RWPE2 (cell line): ENCODE results near the gene AGPS.

Experiments
- ATAC-seq: fragments of 200-7000 bp; cut with Tn5 transposase; 3 replicates; pipeline ENCODE4 v1.9.1; 2021; ENCODE audit warnings: low read depth
- DNase-seq: peaks from one replicate; pipeline ENCODE4 v3.0.0-alpha.2; 2020; ENCODE audit warnings: low spot score
- H3K27ac ChIP-seq: fragments of 450-650 bp; 2 replicates; pipeline ENCODE4 v1.5.1; 2017; ENCODE audit warnings: mild to moderate bottlenecking; ENCODE audit not compliant: poor library complexity, severe bottlenecking
- H3K27me3 ChIP-seq: fragments of 250-450 bp; sonication (Bioruptor Pico); 2 replicates; pipeline ENCODE4 v1.5.1; 2021; ENCODE audit warnings: mild to moderate bottlenecking, moderate library complexity; ENCODE audit not compliant: insufficient read depth, poor library complexity, severe bottlenecking
- H3K36me3 ChIP-seq: fragments of 250-450 bp; sonication (Bioruptor Pico); 2 replicates; pipeline ENCODE4 v1.5.1; 2020; ENCODE audit warnings: low read depth, mild to moderate bottlenecking, moderate library complexity
- H3K4me1 ChIP-seq: fragments of 250-450 bp; sonication (Bioruptor Pico); 2 replicates; pipeline ENCODE4 v1.5.1; 2021; ENCODE audit warnings: mild to moderate bottlenecking, moderate library complexity; ENCODE audit not compliant: insufficient read depth, poor library complexity, severe bottlenecking
- H3K4me3 ChIP-seq: fragments of 250-450 bp; sonication (Bioruptor Pico); 2 replicates; pipeline ENCODE4 v1.5.1; 2021; ENCODE audit warnings: mild to moderate bottlenecking, moderate library complexity; ENCODE audit not compliant: severe bottlenecking
- H3K9me3 ChIP-seq: fragments of 250-450 bp; sonication (Bioruptor Pico); 2 replicates; pipeline ENCODE4 v1.5.1; 2021; ENCODE audit warnings: mild to moderate bottlenecking, moderate library complexity; ENCODE audit not compliant: severe bottlenecking
- TF ChIP-seq, protein P1 (sequence below): fragments of 450-650 bp; IDR thresholded peaks from one replicate; pipeline ENCODE4 v1.5.1; 2017; ENCODE audit warnings: mild to moderate bottlenecking, moderate library complexity; ENCODE audit not compliant: poor library complexity, severe bottlenecking

Gene AGPS

DNA sequence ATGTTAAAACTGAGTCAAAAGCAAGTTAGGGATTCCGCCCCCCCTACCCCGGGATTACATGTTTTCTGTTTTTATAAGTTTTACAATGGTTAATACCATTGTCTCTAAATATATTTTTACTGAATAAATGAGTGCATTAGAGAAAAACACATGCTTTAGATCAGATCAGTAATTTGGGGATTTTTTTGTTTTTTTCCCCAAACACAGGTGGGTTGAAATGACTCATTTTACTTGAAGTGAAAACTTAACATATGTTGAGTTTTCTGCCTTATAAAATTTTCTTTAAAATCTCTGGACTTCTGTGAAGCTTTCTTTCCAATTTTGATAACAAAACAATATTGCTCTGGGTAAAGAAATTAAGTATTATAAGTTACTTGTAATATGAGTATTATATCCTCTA lies 114.4 kb downstream of the AGPS start:
- Histone ChIP-seq H3K9me3 (no peaks in the 10 kb centered on the region), H3K27me3 (no peaks in the 10 kb centered on the region), H3K4me3 (no peak overlapping the region), H3K36me3 (peaks cover 46% of the 10 kb centered on the region), H3K4me1 (no peaks in the 10 kb centered on the region), H3K27ac (no peak overlapping the region)
- TF ChIP-seq, protein P1, sequence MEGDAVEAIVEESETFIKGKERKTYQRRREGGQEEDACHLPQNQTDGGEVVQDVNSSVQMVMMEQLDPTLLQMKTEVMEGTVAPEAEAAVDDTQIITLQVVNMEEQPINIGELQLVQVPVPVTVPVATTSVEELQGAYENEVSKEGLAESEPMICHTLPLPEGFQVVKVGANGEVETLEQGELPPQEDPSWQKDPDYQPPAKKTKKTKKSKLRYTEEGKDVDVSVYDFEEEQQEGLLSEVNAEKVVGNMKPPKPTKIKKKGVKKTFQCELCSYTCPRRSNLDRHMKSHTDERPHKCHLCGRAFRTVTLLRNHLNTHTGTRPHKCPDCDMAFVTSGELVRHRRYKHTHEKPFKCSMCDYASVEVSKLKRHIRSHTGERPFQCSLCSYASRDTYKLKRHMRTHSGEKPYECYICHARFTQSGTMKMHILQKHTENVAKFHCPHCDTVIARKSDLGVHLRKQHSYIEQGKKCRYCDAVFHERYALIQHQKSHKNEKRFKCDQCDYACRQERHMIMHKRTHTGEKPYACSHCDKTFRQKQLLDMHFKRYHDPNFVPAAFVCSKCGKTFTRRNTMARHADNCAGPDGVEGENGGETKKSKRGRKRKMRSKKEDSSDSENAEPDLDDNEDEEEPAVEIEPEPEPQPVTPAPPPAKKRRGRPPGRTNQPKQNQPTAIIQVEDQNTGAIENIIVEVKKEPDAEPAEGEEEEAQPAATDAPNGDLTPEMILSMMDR, result no peak
- DNase-seq, result no peak
- no peak for ATAC-seq

DNA sequence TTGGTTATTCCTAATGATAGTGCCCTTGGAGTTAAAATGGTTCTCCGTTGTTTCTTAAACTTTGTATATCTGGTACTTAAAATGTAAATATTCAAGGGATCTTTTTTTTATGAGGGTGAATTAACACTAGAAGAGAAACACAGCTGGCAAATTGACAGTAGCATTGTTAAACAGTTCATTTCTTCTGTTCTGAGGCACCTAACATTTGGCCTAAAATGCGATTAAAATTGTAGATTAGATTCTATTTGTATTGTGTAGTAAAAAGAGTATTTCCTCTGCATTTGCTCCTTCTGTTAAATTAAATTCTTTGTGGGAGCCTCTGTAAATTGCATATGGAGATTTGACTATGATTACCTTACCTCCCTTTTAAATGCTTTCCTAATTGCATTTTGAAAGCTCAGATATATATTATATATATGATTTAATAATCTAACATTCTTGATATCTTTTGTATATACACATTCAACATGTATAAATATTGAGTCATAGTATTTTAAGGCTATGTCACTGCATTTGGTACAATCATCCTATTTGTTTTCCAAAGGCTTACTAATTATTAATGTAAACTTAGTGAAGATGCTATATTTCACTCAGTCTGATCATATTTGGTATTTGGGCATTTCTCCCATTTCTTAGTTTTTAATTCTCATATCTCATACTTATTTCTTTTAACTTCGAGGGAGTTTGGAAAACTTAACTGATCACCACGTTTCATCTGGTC lies 124.4 kb downstream of the AGPS start:
- DNase-seq, result no peak

DNA sequence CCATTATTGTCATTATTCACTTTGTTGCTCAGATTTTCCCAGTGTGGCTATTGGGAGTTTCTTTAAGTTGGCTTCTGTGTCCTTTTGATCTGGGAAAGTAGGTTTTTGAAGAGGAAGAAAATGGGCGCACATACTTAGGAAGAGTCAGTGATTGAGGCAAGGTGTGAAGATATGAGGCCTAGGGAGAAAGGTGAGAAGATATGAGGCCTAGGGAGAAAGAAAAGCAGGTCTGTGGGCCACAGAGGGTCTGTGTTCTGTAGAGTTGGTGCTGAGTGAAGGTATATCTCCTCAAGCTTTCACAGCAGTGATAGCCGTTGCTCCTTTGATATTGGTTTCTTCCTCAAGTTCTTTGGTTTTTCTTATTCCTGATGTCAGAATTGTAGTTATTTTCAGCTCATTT lies 126.2 kb downstream of the AGPS start:
- no peak for ATAC-seq
- TF ChIP-seq, protein P1, result no peak
- Histone ChIP-seq H3K27me3 (no peaks in the 10 kb centered on the region), H3K36me3 (peaks cover 26% of the 10 kb centered on the region), H3K9me3 (no peaks in the 10 kb centered on the region), H3K27ac (no peak overlapping the region), H3K4me3 (no peak overlapping the region), H3K4me1 (peaks cover 8% of the 10 kb centered on the region)
- no peak for DNase-seq

More for the DNA sequence above, 124.4 kb downstream of the AGPS start:
- no peak overlapping the region for H3K4me3 ChIP-seq
- H3K36me3 ChIP-seq, result peaks cover 24% of the 10 kb centered on the region
- no peak overlapping the region for H3K27ac ChIP-seq
- H3K4me1 ChIP-seq, result peaks cover 8% of the 10 kb centered on the region
- TF ChIP-seq, protein P1, result no peak
- H3K9me3 ChIP-seq, result no peaks in the 10 kb centered on the region
- no peak for ATAC-seq
- no peaks in the 10 kb centered on the region for H3K27me3 ChIP-seq

DNA sequence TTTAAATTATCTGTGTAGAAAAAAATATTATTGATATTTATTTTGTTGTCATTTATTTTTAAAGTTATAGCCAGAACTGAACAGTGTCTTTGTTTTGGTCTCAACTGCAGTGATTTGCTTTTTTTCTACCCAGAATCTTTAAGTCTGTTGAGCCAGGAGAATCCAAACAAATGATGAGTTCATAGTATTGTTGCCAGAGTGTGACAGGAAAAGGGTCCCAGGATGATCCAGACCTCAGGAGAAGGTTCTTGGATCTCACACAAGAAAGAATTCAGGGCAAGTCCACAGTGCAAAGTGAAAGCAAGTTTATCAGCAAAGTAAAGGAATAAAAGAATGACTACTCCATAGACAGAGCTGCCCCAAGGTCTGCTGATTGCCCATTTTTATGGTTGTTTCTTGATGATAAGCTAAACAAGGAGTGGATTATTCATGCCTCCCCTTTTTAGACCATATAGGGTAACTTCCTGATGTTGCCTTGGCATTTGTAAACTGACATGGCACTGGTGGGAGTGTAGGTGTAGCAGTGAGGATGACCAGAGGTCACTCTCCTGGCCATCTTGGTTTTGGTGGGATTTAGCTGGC lies 127.1 kb downstream of the AGPS start:
- Histone ChIP-seq H3K36me3 (peaks cover 29% of the 10 kb centered on the region), H3K4me1 (peaks cover 8% of the 10 kb centered on the region)

More for the DNA sequence above, 127.1 kb downstream of the AGPS start:
- Histone ChIP-seq H3K4me3 (no peak overlapping the region), H3K27ac (no peak overlapping the region), H3K9me3 (no peaks in the 10 kb centered on the region), H3K27me3 (no peaks in the 10 kb centered on the region)
- ATAC-seq, result no peak
- TF ChIP-seq, protein P1, result no peak
- no peak for DNase-seq
